SK-N-SH (cell line): ENCODE data around the gene RABAC1. TPM values are rescaled to one million over a fixed set of nuclear protein-coding genes. Genes with fewer than 3 reads are reported as not detected.
A peak's percentile ranks its signal among the peaks of the same experiment; 100 is the strongest.

Source experiments
- CTCF ChIA-PET: fragments of 300-600, 350-600 bp; formaldehyde crosslinking; extraction: SDS; loops from one replicate; lab custom pipeline; 2021; lab: Yijun Ruan, JAX
- POLR2A ChIA-PET: fragments of 350-600 bp; sonication (Branson Sonifier 250); formaldehyde crosslinking; extraction: SDS; loops from one replicate; lab custom pipeline; 2020; ENCODE audit warnings: antibody characterized with exemption, inconsistent platforms; lab: Yijun Ruan, JAX
- DNase-seq: peaks from one replicate; pipeline ENCODE4 v3.0.0; 2012
- H2AFZ ChIP-seq: fragments of 200-600 bp; sonication (generic); 2 replicates; pipeline ENCODE4 v1.8.1; 2016; ENCODE audit warnings: antibody characterized with exemption, mild to moderate bottlenecking, low read depth
- H3F3A ChIP-seq: fragments of 200-600 bp; sonication (generic); replicated peaks from 2 replicates; pipeline ENCODE3; 2016; ENCODE audit warnings: antibody characterized with exemption, mild to moderate bottlenecking; ENCODE audit not compliant: insufficient read depth
- H3K27ac ChIP-seq, 2 experiments: fragments of 200-500 bp in 1 of 2; fragments of 200-600 bp in 1 of 2; sonication (Bioruptor generic) in 1 of 2; sonication (generic), shearing (Covaris generic) in 1 of 2; 2 replicates each; pipeline versions ENCODE4 v1.5.1 to v1.6.1; 2014 to 2016; ENCODE audit warnings: low read depth in 2 of 2, inconsistent platforms in 1 of 2, low read length in 1 of 2, mild to moderate bottlenecking in 1 of 2, mixed read lengths in 1 of 2
- H3K27me3 ChIP-seq: fragments of 200-600 bp; sonication (generic), shearing (Covaris generic); 2 replicates; pipeline ENCODE4 v1.6.1; 2016; ENCODE audit warnings: mixed run types; ENCODE audit not compliant: insufficient read depth
- H3K36me3 ChIP-seq, 2 experiments: fragments of 200-500 bp in 1 of 2; fragments of 200-600 bp in 1 of 2; sonication (Bioruptor generic) in 1 of 2; sonication (generic) in 1 of 2; replicated peaks in 1 of 2; 2 replicates each; pipeline versions ENCODE3 to v1.5.1; 2014 to 2016; ENCODE audit warnings: low read length in 1 of 2, mild to moderate bottlenecking in 1 of 2; ENCODE audit not compliant: insufficient read depth in 2 of 2, control insufficient read depth in 1 of 2
- H3K4me1 ChIP-seq, 2 experiments: fragments of 200-500 bp in 1 of 2; fragments of 200-600 bp in 1 of 2; sonication (Bioruptor generic) in 1 of 2; sonication (generic), shearing (Covaris generic) in 1 of 2; 2 replicates each; pipeline versions ENCODE4 v1.5.1 to v1.6.1; 2014 to 2016; ENCODE audit warnings: low read depth in 1 of 2, low read length in 1 of 2, mixed run types in 1 of 2; ENCODE audit not compliant: insufficient read depth in 2 of 2, control insufficient read depth in 1 of 2
- H3K4me2 ChIP-seq: fragments of 200-600 bp; sonication (generic), shearing (Covaris generic); 2 replicates; pipeline ENCODE4 v1.6.1; 2017; ENCODE audit warnings: mixed run types
- H3K4me3 ChIP-seq, 2 experiments: fragments of 200-500 bp in 1 of 2; fragments of 200-600 bp in 1 of 2; sonication (Bioruptor generic) in 1 of 2; sonication (generic), shearing (Covaris generic) in 1 of 2; 2 replicates each; pipeline versions ENCODE4 v1.5.1 to v1.8.1; 2014 to 2016; ENCODE audit warnings: low read depth in 2 of 2, inconsistent platforms in 1 of 2, low read length in 1 of 2, mild to moderate bottlenecking in 1 of 2, mixed read lengths in 1 of 2, moderate library complexity in 1 of 2
- H3K79me2 ChIP-seq: fragments of 200-600 bp; sonication (generic); 2 replicates; pipeline ENCODE4 v1.8.1; 2017; ENCODE audit warnings: mild to moderate bottlenecking; ENCODE audit not compliant: insufficient read depth
- H3K9ac ChIP-seq: fragments of 200-600 bp; sonication (generic); 2 replicates; pipeline ENCODE4 v1.6.1; 2017; ENCODE audit warnings: mixed run types
- H3K9me2 ChIP-seq: fragments of 200-600 bp; sonication (generic); 2 replicates; pipeline ENCODE4 v1.6.1; 2017; ENCODE audit warnings: mixed run types
- H3K9me3 ChIP-seq: fragments of 200-600 bp; sonication (generic); 2 replicates; pipeline ENCODE4 v1.6.1; 2017; ENCODE audit warnings: mixed run types, mild to moderate bottlenecking, moderate library complexity
- H4K20me1 ChIP-seq: fragments of 200-600 bp; sonication (generic); 2 replicates; pipeline ENCODE4 v1.6.1; 2017; ENCODE audit warnings: mild to moderate bottlenecking, mixed run types; ENCODE audit not compliant: insufficient read depth
- CTCF ChIP-seq: fragments of 200-600 bp; sonication (generic); IDR thresholded peaks from 2 replicates; pipeline ENCODE4 v1.6.1; 2017; ENCODE audit warnings: antibody characterized with exemption, mild to moderate bottlenecking, moderate library complexity
- ELF1 ChIP-seq: IDR thresholded peaks from 2 replicates; pipeline ENCODE4 v1.4.0; 2012
- EZH2phosphoT487 ChIP-seq: fragments of 200-600 bp; sonication (generic); IDR thresholded peaks from 2 replicates; pipeline ENCODE4 v1.6.1; 2017; ENCODE audit warnings: low read depth, mixed run types, mild to moderate bottlenecking, antibody characterized with exemption, moderate library complexity, borderline replicate concordance
- FOSL2 ChIP-seq: IDR thresholded peaks from 2 replicates; pipeline ENCODE4 v1.4.0; 2012; ENCODE audit warnings: low read depth, mild to moderate bottlenecking, moderate library complexity, borderline replicate concordance
- GATA2 ChIP-seq: sonication (generic); formaldehyde crosslinking; IDR thresholded peaks from 2 replicates; pipeline ENCODE4 v1.5.0; 2020; ENCODE audit warnings: mild to moderate bottlenecking, missing genetic modification reagents
- IRF3 ChIP-seq: fragments of 150-350 bp; IDR thresholded peaks from 2 replicates; pipeline ENCODE4 v1.6.1; 2016; ENCODE audit warnings: mild to moderate bottlenecking, low read depth, low read length
- MAX ChIP-seq: IDR thresholded peaks from 2 replicates; pipeline ENCODE4 v1.4.0; 2012; ENCODE audit warnings: low read depth
- POLR2AphosphoS5 ChIP-seq: IDR thresholded peaks from 2 replicates; pipeline ENCODE4 v1.6.1; 2012; ENCODE audit warnings: low read depth, low read length
- RAD21 ChIP-seq: IDR thresholded peaks from 2 replicates; pipeline ENCODE4 v1.6.1; 2012; ENCODE audit warnings: mild to moderate bottlenecking, low read length
- REST ChIP-seq: IDR thresholded peaks from 2 replicates; pipeline ENCODE4 v1.6.1; 2012; ENCODE audit warnings: mild to moderate bottlenecking, low read depth, low read length, moderate library complexity
- SIN3A ChIP-seq: IDR thresholded peaks from 2 replicates; pipeline ENCODE4 v1.6.1; 2012; ENCODE audit warnings: low read depth, mild to moderate bottlenecking, low read length, moderate library complexity, borderline replicate concordance
- SMC3 ChIP-seq: IDR thresholded peaks from 2 replicates; pipeline ENCODE4 v1.6.1; 2012; ENCODE audit warnings: low read depth, low read length, improper control_type of control experiment
- TAF1 ChIP-seq: IDR thresholded peaks from 2 replicates; pipeline ENCODE4 v1.6.1; 2012; ENCODE audit warnings: low read depth, mild to moderate bottlenecking, low read length, moderate library complexity, borderline replicate concordance
- TEAD4 ChIP-seq: IDR thresholded peaks from 2 replicates; pipeline ENCODE4 v1.4.0; 2012; ENCODE audit warnings: mild to moderate bottlenecking, borderline replicate concordance; ENCODE audit not compliant: insufficient read depth
- USF1 ChIP-seq: IDR thresholded peaks from 2 replicates; pipeline ENCODE4 v1.4.0; 2012; ENCODE audit warnings: low read depth, borderline replicate concordance
- YY1 ChIP-seq: IDR thresholded peaks from 2 replicates; pipeline ENCODE4 v1.4.0; 2012; ENCODE audit warnings: low read depth, mild to moderate bottlenecking
- WGBS: methylation state at CpG from one replicate; pipeline ENCODE4 v1.1.6; 2017; ENCODE audit warnings: low lambda C conversion rate; 5-methylcytosine and 5-hydroxymethylcytosine counted together
- polyA plus RNA-seq, 3 experiments: library from polyadenylated mRNA; depleted of rRNA; stranded (reverse); fragments of >200 nt; gene quantifications; 2 replicates each; pipeline ENCODE4 v1.2.3, GENCODE V29; 2012

Gene RABAC1
- polyA plus RNA-seq, 1 of the 3 experiments (the other 2 are of a cell fraction): 287 TPM

- no peak for TF ChIP-seq USF1
- no peak for TF ChIP-seq GATA2 (CRISPR knock-in tag)
- TF ChIP-seq MAX: no peak
- TF ChIP-seq CTCF: no peak
- TF ChIP-seq RAD21: no peak
- no peak for TF ChIP-seq FOSL2
- TF ChIP-seq TAF1: no peak
- TF ChIP-seq SMC3: no peak
Measured at GRCh38 chr19:41912899-41913537, 46.1 kb downstream of the RABAC1 start (continued).

- POLR2A ChIA-PET: interaction anchor here (0.6 to 1.1 kb wide), 3 partner anchors 12 to 21 kb away, joined by 3 to 4 read pairs (median 3); no protein-coding TSS in a partner anchor
- WGBS: 43% methylated on average over 22 of the region's 29 CpGs
- CTCF ChIA-PET: interaction anchor here (1.0 to 1.4 kb wide), 3 partner anchors 20 to 123 kb away, joined by 3 to 4 read pairs (median 3); no protein-coding TSS in a partner anchor
Measured at GRCh38 chr19:41911889-41912731, 47.0 kb downstream of the RABAC1 start.

More at GRCh38 chr19:41911889-41912731, 47.0 kb downstream of the RABAC1 start:
- DNase-seq: no peak
- Histone ChIP-seq H3K4me3 (no peak overlapping the region), H3K36me3 (peaks cover 0 to 2% of the 10 kb centered on the region in 2 experiments), H3K4me1 (peaks cover 0 to 2% of the 10 kb centered on the region in 2 experiments; a peak in 1 of 4 replicates), H3K4me2 (no peak overlapping the region), H2AFZ (no peak overlapping the region), H4K20me1 (no peaks in the 10 kb centered on the region), H3K9me2 (no peaks in the 10 kb centered on the region), H3K9ac (no peak overlapping the region), H3K9me3 (no peaks in the 10 kb centered on the region), H3F3A (peaks cover 3% of the 10 kb centered on the region), H3K27ac (no peak overlapping the region), H3K79me2 (no peaks in the 10 kb centered on the region), H3K27me3 (peaks cover 41% of the 10 kb centered on the region)
- TF ChIP-seq IRF3 (no peak), SIN3A (0 out of 2 replicates have a peak, but pooled peaks have one; percentile 17), ELF1 (no peak), POLR2AphosphoS5 (peak; percentile 3; the same call in 1 of the 2 replicates), EZH2phosphoT487 (no peak), CTCF (no peak), REST (no peak), YY1 (no peak), TEAD4 (no peak)
